ENCODE results near the gene UBTD2. TPM values are rescaled to one million over a fixed set of nuclear protein-coding genes. Genes with fewer than 3 reads are reported as not detected.
A peak's percentile ranks its signal among the peaks of the same experiment; 100 is the strongest.

Gene UBTD2
- polyA plus RNA-seq, 3 donors = 2.3 to 3.2 (median 2.6) TPM

DNA sequence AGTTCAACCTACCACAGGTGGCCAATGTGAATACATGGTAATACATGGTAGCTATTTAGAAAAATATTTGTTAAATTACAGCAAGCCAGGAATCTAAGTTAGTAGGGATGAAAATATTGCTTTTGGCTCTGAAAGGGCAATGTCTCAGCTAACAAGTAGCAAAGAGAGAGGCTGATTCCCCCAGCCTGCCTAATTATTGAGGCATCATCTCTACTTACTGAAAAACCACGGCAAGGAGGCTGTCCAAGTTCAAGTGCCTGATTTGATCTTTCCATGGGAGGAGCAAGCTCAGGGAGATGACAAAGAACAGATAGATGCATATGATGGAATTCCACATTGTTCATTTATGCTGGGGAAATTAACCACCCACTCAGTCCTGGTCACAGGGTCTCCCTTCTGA lies 28.7 kb upstream of the UBTD2 start:
- no peaks in the 10 kb centered on the region for H3K36me3 ChIP-seq (replicated peaks in 1 of 2; ENCODE audit: control insufficient read depth in 1 of 2, insufficient read depth in 2 of 2, low read length in 2 of 2)
- H3K79me2 ChIP-seq (ENCODE audit: insufficient read depth, low read length) = no peaks in the 10 kb centered on the region
- no peak overlapping the region for H2AFZ ChIP-seq (ENCODE audit: insufficient read depth, low read depth, low read length, poor library complexity, severe bottlenecking)
- intact Hi-C loops (cut with micrococcal nuclease) = no loop called here
- H3K27ac Mint-ChIP-seq = no peak overlapping the region
- H3K4me2 ChIP-seq (replicated peaks; ENCODE audit: extremely low read depth, low read length, poor library complexity, severe bottlenecking) = no peak overlapping the region
- H3K9ac ChIP-seq (ENCODE audit: insufficient read depth, low read length, poor library complexity, severe bottlenecking) = no peak overlapping the region
- no peaks in the 10 kb centered on the region for H3K9me3 Mint-ChIP-seq
- WGBS (ENCODE audit: insufficient coverage) = no CpG with 5 or more reads among the region's 1 CpG
- no peaks in the 10 kb centered on the region for H3K27me3 ChIP-seq (ENCODE audit: control insufficient read depth in 2 of 2, insufficient read depth in 2 of 2, low read length in 2 of 2)
- no peaks in the 10 kb centered on the region for H4K20me1 ChIP-seq (ENCODE audit: insufficient read depth, low read length)
- no peaks in the 10 kb centered on the region for H3K4me1 ChIP-seq (ENCODE audit: control insufficient read depth in 1 of 2, insufficient read depth in 2 of 2, low read length in 2 of 2)
- peaks cover 0 to 5% (median 0%) of the 10 kb centered on the region in 3 donors for H3K27me3 Mint-ChIP-seq (ENCODE audit: low read depth in 3 of 3)
- H3K4me3 Mint-ChIP-seq = no peak overlapping the region
- H3K36me3 Mint-ChIP-seq = no peaks in the 10 kb centered on the region
- no peak overlapping the region for H3K4me3 ChIP-seq (replicated peaks in 1 of 3; ENCODE audit: low read depth in 2 of 3, low read length in 3 of 3)
- DNase-seq = no peak
- no peaks in the 10 kb centered on the region for H3K9me3 ChIP-seq (replicated peaks in 1 of 2; ENCODE audit: control insufficient read depth in 1 of 2, insufficient read depth in 1 of 2, low read length in 2 of 2)
- H3K4me1 Mint-ChIP-seq = peaks cover 5% of the 10 kb centered on the region
- H3K27ac ChIP-seq (ENCODE audit: low read depth in 1 of 2, low read length in 2 of 2) = no peak overlapping the region
- TF ChIP-seq, protein P1, sequence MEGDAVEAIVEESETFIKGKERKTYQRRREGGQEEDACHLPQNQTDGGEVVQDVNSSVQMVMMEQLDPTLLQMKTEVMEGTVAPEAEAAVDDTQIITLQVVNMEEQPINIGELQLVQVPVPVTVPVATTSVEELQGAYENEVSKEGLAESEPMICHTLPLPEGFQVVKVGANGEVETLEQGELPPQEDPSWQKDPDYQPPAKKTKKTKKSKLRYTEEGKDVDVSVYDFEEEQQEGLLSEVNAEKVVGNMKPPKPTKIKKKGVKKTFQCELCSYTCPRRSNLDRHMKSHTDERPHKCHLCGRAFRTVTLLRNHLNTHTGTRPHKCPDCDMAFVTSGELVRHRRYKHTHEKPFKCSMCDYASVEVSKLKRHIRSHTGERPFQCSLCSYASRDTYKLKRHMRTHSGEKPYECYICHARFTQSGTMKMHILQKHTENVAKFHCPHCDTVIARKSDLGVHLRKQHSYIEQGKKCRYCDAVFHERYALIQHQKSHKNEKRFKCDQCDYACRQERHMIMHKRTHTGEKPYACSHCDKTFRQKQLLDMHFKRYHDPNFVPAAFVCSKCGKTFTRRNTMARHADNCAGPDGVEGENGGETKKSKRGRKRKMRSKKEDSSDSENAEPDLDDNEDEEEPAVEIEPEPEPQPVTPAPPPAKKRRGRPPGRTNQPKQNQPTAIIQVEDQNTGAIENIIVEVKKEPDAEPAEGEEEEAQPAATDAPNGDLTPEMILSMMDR (IDR thresholded peaks at IDR 0.05) = no peak

- Histone ChIP-seq H3K4me3 (replicated peaks in 1 of 3; ENCODE audit: low read depth in 2 of 3, low read length in 3 of 3) (no peak overlapping the region), H3K79me2 (ENCODE audit: insufficient read depth, low read length) (no peaks in the 10 kb centered on the region), H3K9ac (ENCODE audit: insufficient read depth, low read length, poor library complexity, severe bottlenecking) (no peak overlapping the region), H4K20me1 (ENCODE audit: insufficient read depth, low read length) (no peaks in the 10 kb centered on the region), H2AFZ (ENCODE audit: insufficient read depth, low read depth, low read length, poor library complexity, severe bottlenecking) (no peak overlapping the region), H3K27ac (ENCODE audit: low read depth in 1 of 2, low read length in 2 of 2) (no peak overlapping the region), H3K4me1 (ENCODE audit: control insufficient read depth in 1 of 2, insufficient read depth in 2 of 2, low read length in 2 of 2) (no peaks in the 10 kb centered on the region), H3K9me3 (replicated peaks in 1 of 2; ENCODE audit: control insufficient read depth in 1 of 2, insufficient read depth in 1 of 2, low read length in 2 of 2) (no peaks in the 10 kb centered on the region), H3K36me3 (replicated peaks in 1 of 2; ENCODE audit: control insufficient read depth in 1 of 2, insufficient read depth in 2 of 2, low read length in 2 of 2) (no peaks in the 10 kb centered on the region), H3K27me3 (ENCODE audit: control insufficient read depth in 2 of 2, insufficient read depth in 2 of 2, low read length in 2 of 2) (no peaks in the 10 kb centered on the region), H3K4me2 (replicated peaks; ENCODE audit: extremely low read depth, low read length, poor library complexity, severe bottlenecking) (no peak overlapping the region)
- peaks cover 0 to 5% (median 0%) of the 10 kb centered on the region in 3 donors for H3K27me3 Mint-ChIP-seq (ENCODE audit: low read depth in 3 of 3)
- H3K4me1 Mint-ChIP-seq = peaks cover 5% of the 10 kb centered on the region
- no peaks in the 10 kb centered on the region for H3K36me3 Mint-ChIP-seq
- H3K9me3 Mint-ChIP-seq = peaks cover 0 to 2% (median 0%) of the 10 kb centered on the region in 7 donors
- intact Hi-C loops (cut with micrococcal nuclease) = no loop called here
- 90% methylated on average over 1 of the region's 4 CpGs for WGBS (ENCODE audit: insufficient coverage)
- H3K27ac Mint-ChIP-seq = peak overlapping the region in 1 of 7 donors; percentile 57
- H3K4me3 Mint-ChIP-seq = no peak overlapping the region
- TF ChIP-seq, protein P1 (IDR thresholded peaks at IDR 0.05) = no peak
- DNase-seq = no peak
Observed at GRCh38 chr5:172311605-172312004, 28.0 kb upstream of the UBTD2 start.

Data from CD14-positive monocyte (primary cell).